NCI-H82 treated with DMSO at 0.1 percent for 48 hours (cell line): Measurements from ENCODE around the gene BCL6.
A peak's percentile ranks its signal among the peaks of the same experiment; 100 is the strongest.
"Not testable (repeated sequence)": the region's sequence is repeated elsewhere in the genome, so short reads cannot be mapped to it uniquely, and the experiment has no call there.

Source experiments
- DNase-seq: peaks from one replicate; lab custom pipeline; 2025; ENCODE audit not compliant: unreplicated experiment; lab: John Stamatoyannopoulos, UW

Gene BCL6

DNA sequence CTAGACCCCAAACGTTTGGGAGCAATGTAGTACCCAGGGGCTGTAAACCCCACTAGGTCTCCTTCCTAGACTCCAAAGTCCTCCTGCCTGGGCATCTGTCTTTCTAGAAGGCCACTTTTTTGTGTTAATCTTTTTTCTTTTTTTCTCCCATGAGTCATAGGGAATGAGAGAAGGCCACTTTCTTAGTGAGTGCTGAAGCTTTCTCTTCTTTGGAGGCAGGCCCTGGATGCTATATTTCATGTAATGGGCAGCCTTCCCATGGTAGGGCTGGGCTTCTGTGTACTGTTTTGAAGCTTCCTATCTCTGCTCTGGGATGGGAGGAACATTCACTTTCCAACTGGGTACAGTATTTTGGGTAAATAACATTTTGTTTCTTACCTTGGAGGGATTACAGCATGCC is 27.7 kb downstream of the BCL6 start:
- no peak for DNase-seq

DNA sequence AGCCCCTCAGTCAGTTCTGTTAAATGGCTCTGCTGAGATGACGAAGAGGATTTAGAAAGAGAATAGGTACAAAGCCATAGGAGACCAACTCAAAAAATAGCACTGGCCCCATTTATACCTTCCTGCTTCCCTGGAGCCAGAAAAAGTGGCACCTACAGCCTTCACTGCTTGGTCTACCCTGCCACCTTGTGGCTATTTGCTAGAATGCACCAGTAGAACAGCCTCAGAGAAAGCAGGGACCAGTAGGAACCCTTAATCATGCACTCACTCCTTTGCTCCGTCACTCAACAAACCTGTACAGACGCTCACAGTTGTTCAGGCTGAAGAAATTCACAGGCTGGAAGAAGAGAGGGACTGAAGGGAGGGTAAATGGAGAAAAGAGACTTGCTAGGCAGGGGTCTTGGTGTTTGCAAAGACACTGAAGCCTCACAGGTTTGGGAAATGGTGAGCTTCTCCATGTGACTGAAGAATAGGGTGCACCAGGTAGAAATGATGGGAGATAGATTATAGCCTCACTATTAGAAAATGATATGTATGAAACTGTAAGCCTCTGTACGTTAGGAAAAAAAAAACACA is 30.8 kb downstream of the BCL6 start:
- DNase-seq: peak; percentile 23

DNA sequence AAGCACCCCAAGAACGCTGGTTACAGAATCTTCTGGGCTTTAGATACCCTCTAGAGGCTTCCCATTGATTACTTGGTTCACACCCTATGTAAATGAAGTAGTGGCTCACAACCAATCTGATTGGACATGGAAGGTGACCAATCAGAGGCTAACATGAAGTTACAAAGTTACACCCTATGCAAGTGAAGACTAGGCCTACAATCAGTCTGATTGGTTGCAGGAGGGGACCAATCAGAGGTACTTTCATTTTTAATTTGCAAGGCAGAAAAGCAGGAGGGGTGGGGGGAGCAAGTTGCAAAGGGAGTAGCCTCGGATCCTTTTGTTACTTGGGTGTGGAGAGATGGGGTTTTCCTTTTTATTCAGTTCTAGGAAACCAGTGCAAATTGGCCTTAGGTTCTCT is 31.8 kb downstream of the BCL6 start:
- DNase-seq: no peak

DNA sequence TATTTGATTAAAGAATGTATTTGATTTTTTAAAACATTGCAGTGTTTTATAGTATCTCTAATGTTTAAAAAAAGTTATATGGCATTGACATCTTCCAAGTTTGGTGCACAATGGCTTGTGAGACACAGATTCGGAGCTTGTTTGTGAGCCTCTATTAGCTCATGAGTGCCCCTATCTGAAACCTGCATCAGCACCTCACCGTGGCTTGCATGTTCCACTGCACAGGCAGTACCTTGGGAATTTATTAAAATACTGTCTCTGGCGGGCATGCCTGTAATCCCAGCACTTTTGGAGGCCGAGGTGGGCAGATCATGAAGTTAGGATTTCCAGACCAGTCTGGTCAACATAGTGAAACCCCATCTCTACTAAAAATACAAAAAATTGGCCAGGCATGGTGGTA is 36.1 kb downstream of the BCL6 start:
- no peak for DNase-seq

DNA sequence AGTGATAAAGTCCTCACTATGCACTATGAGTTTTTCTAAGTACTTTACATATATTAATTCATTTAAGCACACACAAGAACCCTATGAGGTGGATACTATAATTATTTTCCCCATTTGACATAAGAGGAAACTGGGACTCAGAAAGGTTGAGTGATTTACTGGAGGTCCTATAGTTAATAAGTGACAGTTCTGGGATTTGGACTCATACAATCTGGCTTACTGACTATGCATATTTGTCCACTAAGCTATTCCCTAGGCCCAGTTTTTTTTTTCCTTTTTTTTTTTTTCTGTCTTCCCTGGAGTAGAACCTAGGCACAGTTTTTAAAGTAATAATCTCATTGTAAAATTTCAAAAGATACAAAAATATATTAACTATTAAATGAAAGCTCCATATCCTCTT is 36.6 kb downstream of the BCL6 start:
- DNase-seq: no peak

DNA sequence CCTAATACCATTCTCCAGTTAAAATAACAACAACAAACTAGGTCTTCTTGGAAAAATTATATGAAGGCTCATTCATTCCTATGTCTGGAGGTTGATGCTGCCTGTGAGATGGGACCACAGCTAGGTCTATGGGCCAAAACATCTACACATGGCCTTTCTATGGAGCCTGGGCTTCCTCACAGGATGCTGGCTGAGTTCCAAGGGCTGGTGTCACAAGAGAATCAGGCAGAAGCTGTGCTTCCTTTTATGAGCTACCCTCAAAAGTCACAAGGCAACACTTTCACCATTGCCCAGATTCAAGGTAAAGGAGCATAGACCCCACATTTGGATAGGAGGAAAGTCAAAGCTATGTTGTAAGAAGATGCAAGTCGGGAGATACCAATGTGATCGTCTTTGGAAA is 38.3 kb downstream of the BCL6 start:
- no peak for DNase-seq

DNA sequence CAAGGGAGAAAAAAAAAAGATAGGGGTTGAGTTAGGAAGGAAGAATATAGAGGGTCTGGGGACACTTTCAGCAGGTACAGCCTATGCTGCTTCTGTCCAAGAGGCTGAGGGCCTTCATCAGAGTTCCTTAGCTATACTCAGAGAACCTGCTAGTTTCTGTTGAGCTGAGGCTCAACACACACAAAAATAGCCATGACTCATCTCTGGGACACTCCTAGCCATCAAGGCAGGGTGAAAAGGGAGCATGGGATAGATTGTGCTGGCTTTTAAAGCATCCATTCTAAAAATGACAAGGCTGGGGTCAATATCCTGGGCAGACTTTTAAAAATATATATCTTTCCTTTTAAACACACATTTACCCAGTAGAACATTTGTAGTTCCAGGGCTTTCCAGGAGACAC is 40.1 kb downstream of the BCL6 start:
- DNase-seq: no peak

DNA sequence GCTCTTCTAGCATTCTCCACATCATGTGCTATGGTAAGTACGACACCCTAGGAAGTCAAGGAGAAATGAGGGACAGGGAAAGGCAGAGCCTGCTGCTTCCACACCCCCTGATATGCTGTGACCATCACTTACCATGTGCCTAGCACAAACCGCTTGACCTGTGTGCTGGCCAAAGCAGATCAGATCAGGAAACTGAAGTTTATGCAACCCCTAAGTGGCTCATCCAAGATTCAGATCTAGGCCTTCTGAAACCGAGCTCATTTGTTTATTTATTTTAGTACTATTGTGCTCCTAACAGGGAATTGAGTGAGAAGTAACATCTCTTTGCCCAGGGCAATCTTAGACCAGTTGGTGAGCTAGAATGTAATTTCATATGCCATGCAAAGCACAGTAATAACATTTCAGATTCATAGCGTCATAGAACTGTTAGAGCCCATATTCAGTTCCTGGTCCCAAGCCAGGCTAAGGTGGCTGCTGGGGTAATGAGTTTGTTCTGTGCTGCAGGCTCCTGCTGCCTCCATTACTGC is 42.7 kb downstream of the BCL6 start, which contains the start of gene RTP2:
TSS of gene RTP2 (minus strand) at position 51 of the 527 bp plus-strand sequence. CDS start 429 bp downstream, outside the sequence.
- DNase-seq: no peak

DNA sequence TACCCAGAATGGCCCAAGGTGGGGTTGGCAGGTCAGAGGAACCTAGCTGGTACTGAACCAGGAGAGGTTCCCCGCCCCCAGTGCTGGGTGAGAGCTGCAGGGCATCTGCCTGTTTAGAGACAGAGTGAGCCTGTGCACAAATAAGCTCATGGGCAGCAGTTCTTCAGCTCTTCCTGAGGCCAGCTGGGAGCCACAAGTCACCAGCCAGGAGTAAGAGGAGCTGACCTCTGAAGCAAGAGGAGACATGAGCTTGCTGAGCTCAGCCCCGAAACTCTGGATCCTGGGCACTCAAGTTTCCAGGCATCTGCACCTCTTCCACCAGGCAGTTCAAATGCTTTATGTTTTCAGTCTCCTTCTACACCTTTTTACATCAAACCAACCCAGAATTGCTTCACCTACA is 45.0 kb downstream of the BCL6 start:
- no peak for DNase-seq

DNA sequence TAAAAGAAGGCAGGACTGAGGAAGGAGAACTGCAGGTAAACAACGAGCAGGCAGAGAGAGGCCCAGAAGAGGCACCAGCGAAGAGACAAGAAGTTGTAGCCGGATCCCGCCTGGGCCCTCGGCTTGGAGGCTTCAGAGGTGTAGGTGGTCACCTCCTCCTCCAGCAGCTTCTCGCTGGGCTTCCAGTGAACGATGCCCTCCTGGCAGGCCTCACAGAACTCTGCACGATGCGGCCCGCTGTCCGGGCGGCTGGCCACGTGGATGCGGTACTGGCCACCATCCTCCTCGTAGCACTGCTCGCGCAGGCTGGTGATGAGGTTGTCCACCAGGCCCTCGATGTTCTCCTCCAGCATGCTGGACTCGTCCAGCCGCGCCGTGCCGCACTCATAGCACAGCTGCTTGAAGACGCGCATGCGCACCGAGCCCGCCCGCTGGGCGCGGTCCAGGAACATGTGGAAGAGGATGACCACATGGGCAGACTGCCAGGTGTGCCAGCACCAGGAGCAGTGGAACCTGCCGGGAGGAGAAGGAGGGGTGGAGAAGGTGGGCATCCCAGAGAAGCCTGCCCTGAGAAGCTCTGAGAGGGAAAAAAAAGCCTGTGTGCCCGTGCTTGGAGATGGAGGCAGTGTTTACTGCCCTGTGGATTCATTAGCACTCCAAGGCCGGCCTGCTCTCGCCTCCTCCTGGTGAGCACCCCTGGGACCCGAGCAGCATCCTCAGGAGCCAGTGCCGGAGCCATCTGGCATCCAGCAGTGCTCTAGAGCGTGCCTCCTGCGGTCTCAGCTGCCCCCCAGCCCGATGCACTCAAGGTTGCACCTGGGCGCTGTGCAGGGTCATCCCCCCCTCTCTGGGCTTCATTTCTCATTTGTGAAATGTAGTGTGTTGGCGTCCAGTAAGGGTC is 46.5 kb downstream of the BCL6 start:
- DNase-seq: no peak

DNA sequence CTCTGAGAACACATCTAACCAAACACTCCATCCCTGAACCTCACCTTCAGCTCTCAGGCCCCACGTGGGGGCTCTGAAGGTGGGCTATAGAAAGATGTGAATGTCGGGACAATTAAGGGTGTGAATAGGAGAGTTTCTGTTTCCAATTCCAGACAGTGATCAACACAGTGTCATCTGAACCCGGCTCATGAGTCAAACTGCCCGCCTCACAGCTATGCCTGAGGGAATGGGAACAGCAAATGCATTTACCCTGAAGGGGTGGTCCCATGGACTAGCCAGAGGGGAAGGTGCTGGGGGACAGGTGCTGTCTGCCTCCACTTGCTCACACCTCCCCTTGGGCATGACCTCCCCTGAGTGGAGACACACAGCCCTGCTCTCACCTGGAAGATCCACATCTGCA is 49.2 kb downstream of the BCL6 start:
- DNase-seq: no peak

DNA sequence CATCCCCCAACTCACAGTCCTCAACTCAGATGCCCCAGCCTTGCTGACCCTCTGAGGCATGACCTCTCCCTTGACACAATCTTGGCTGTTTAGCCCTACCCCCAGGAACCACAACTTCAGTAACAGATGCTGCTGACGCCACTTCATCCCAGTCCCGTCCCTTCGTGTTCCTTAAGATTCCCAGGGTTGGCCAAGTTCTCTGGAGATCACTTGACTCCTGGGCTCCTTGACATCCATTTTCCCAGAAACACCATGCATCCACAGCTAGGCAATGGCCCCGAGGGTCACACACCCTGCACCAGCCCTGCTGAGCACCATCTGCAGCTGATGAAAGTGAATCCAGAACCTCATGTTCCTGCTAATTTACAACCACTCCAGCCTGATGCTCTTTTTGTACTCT is 49.8 kb downstream of the BCL6 start:
- no peak for DNase-seq

DNA sequence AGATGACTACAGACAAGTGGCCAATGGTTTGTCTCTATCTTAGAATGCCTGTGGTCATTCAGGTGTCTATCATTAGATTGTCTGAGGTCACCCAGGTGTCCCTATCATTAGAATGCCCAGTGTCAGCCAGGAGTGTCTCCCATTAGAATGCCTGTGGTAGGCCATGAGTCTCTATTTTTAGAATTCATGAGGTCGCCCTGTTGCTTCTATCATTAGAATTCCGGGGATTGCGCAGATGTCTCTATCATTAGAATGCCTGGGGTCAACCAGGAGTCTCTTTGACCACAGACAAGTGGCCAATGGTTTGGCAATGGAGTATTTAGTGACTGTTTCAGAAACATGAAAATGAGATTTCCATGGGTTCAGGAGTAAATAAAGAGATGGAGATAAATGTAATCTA is 50.5 kb downstream of the BCL6 start:
- no peak for DNase-seq

DNA sequence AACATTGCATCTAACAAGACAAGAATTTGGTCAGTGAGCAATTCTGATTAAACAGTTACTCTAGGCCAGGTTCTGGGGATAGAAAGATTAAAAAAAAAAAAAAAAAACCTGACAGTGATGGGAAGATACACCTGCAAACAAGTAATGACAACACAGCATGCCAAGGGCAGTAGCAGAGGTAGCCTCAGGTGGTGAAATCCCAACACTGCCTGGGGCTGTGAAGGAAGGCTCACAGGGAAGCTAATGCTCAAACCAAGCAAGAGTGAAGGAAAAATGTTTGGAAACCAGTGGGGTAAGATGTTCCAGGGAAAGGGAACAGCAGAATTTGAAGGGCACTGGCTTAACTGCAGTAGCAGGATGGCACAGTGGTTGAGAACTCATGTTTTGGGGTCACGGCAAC is 51.8 kb downstream of the BCL6 start:
- no peak for DNase-seq

DNA sequence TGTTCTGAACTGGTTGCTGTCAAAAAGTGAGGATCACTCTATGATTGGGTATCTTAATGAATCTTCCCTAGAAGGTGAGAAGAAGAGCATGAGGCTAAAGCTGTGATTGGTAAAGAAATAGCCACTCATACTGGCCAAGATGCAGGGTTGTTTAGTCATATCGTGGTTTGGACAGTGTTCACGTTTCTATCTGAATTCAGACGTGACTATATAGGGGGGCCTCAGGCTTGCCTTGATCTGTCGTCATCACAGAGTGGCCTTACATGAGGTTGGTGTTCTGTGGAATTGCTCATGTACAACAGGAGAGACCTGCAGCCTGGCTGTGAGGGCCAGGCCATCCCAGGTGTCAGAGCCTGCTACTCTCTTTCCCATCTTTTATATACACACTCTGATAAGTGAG is 55.3 kb downstream of the BCL6 start:
- DNase-seq: no peak

DNA sequence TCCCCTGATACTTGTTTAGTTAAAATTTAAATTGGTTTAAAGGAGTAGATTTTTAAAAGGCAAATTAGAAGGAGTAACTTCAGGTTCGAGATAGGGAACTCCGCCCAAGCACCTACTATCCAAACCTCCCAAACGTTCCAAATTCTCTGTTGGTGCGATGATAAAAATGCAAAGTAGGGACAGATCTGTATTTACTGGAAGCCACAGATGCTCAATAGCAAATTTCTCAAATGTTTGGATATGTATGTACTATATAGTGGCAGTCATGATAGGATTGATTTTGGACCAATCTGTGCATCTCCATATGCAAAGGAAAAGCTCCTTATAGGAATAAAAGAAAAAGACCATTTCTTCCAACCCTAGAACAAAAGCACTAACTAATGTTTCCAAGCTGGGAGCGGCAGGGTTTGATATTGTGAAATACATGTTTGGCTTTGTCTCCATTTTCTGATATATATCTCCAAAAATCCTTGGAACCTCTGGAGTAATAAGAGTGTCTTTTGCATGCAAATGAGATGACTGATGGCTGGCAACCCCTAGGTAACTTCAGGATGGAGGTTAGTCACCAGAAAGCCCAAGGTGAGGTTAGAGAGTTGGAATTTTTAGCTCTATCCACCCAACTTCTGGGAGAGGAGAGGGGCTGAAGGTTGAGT is 58.5 kb downstream of the BCL6 start:
- DNase-seq: no peak

DNA sequence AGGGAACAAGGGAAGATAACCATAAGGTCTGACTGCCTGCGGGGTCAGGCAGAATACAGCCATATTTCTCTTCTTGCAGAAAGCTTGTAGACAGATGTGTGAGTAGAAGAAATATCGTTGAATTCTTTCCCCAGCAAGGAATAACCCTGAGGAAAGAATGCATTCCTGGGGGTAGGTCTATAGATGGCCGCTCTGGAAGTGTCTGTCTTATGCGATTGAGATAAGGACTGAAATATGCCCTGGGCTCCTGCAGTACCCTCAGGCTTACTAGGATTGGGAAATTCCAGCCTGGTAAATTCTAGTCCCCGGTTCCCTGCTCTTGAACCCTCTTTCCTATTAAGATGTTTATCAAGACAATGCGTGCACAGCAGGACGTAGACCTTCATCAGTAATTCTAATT is 59.3 kb downstream of the BCL6 start:
- DNase-seq: no peak

DNA sequence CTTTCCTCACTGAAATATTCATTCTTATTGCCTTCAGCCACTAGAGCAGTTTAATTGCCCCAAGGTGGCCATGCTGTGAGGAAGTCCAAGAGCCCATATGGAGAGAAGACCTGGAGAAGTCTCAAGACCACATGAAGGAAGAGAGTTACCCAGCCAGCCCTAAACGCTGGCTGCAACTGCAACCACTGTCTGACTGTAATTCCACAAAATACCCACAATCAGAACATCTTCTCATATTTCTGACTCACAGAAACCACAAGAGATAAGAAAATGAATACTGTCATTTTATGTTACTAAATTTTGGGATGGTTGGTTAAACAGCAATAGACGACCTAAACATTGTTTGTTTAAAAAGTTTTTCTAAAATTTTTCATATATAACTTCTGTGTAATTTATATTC is 60.4 kb downstream of the BCL6 start:
- no peak for DNase-seq

DNA sequence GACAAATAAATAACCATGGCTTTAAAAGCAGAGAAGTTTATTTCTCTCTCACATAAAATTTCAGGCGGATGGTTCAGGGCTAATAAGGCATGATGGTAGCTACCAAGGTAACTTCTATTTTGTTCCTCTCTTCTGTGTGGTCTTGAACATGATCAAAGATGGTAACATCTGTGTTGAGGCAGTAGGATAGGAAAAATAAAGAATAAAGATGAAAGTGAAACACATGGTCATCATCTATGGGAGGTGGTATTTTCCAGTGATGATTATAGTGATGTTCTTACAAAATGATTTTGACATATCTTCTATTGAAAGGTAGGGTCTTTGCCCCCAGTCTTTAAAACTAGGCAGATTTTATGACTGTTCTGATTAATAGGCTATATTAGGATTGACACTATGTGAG is 60.8 kb downstream of the BCL6 start:
- no peak for DNase-seq

DNA sequence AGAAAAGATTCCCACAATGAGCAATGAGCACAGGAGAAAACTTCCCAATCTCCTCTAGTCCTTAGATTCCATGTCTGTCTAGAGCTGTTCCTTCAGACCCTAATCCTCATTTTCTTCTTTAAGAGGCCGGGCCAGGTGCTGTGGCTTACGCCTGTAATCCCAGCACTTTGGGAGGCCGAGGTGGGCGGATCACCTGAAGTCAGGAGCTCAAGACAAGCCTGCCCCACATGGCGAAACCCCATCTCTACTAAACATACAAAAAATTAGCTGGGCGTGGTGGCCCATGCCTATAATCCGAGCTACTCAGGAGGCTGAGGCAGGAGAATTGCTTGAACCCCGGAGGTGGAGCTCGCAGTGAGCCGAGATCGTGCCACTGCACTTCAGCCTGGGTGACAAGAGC is 63.5 kb downstream of the BCL6 start:
- DNase-seq: not testable (repeated sequence)

DNA sequence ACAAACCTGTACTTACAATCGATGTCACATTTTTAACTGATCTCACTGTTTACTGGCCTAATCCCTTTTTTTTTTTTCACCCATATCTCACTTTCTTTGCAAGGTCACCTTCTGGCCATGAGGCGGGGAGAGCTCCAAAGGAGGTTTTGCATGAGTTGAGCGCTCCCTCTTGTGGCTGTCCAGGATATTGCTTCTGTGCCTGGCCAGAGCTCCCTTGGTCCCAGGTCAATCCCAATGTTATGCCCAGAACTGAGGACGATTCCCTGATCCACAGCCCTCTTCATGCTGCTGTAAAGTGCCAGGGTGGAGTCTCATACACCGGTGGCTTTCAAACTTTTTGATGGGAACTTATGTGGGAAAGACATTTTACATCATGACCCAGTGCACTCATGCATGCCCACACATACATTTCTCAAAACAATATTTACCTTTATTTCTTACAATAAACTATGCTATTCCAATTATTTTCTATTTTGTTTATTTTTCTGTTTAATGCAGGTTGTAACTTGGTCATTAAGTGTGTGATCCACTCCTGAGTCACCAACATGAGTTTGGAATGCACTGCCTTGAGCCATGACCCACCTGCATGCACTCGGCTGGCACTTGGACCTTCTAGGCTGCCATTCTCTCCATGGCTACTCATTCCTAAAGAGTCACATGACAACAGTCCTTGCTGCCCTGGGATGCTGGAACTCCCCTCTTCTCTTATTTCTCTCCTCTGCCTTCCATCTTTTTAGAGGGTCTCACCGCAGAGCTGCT is 65.5 kb downstream of the BCL6 start:
- DNase-seq: peak; percentile 44
